Panc1 (cell line): Measurements from ENCODE around the gene ARCN1. TPM values are rescaled to one million over a fixed set of nuclear protein-coding genes. Genes with fewer than 3 reads are reported as not detected.

Source experiments
- ATAC-seq: fragments of 200-7000 bp; cut with Tn5 transposase; 2 replicates; pipeline ENCODE4 v1.9.1; 2020; ENCODE audit warnings: mild to moderate bottlenecking, moderate library complexity
- BruUV-seq: library from RNA; stranded (reverse); fragments of 400-500 nt; replicated peaks from 2 replicates; lab custom pipeline; 2021; lab: Mats Ljungman, UMichigan
- CTCF ChIA-PET: fragments of 300-600 bp; sonication (Branson Sonifier 250); formaldehyde crosslinking; loops from one replicate; lab custom pipeline; 2022; ENCODE audit warnings: antibody characterized with exemption; lab: Charles Lee
- POLR2A ChIA-PET: fragments of 300-600 bp; sonication (Branson Sonifier 250); formaldehyde crosslinking; loops from one replicate; lab custom pipeline; 2022; ENCODE audit warnings: antibody characterized with exemption; lab: Charles Lee
- DNase-seq: peaks from one replicate; pipeline ENCODE4 v3.0.0-alpha.2; 2010; ENCODE audit warnings: low read depth, low spot score
- H3K27ac ChIP-seq: 2 replicates; pipeline ENCODE4 v1.5.1; 2011; ENCODE audit warnings: mild to moderate bottlenecking, low read length, inconsistent platforms
- H3K27me3 ChIP-seq: fragments of 200-500 bp; sonication (Bioruptor generic); 2 replicates; pipeline ENCODE4 v1.6.0; 2014; ENCODE audit warnings: low read length, inconsistent platforms; ENCODE audit not compliant: control insufficient read depth, insufficient read depth
- H3K36me3 ChIP-seq: fragments of 200-500 bp; sonication (Bioruptor generic); 2 replicates; pipeline ENCODE4 v1.5.1; 2014; ENCODE audit warnings: inconsistent platforms, mild to moderate bottlenecking, low read length, moderate library complexity; ENCODE audit not compliant: control insufficient read depth, insufficient read depth
- H3K4me1 ChIP-seq: 2 replicates; pipeline ENCODE4 v1.5.1; 2011; ENCODE audit warnings: inconsistent platforms, mild to moderate bottlenecking, low read length, moderate library complexity; ENCODE audit not compliant: control insufficient read depth, insufficient read depth
- H3K4me3 ChIP-seq, 2 experiments: 2 replicates each; pipeline ENCODE4 v1.5.1; 2011 to 2012; ENCODE audit warnings: low read depth in 2 of 2, low read length in 2 of 2, mild to moderate bottlenecking in 2 of 2, inconsistent platforms in 1 of 2, moderate library complexity in 1 of 2
- H3K9me3 ChIP-seq: fragments of 200-500 bp; sonication (Bioruptor generic); 2 replicates; pipeline ENCODE4 v1.5.1; 2014; ENCODE audit warnings: low read depth, mild to moderate bottlenecking, inconsistent platforms, low read length, moderate library complexity; ENCODE audit not compliant: control insufficient read depth, insufficient read depth
- CTCF ChIP-seq: fragments of 450-650 bp; IDR thresholded peaks from 2 replicates; pipeline ENCODE4 v1.5.1; 2017; ENCODE audit warnings: mild to moderate bottlenecking
- POLR2AphosphoS5 ChIP-seq: IDR thresholded peaks from 2 replicates; pipeline ENCODE4 v1.6.1; 2012; ENCODE audit warnings: mild to moderate bottlenecking, low read depth, low read length, moderate library complexity
- REST ChIP-seq, 2 experiments: IDR thresholded peaks; 2 replicates each; pipeline ENCODE4 v1.6.1; 2011 to 2012; ENCODE audit warnings: low read depth in 2 of 2, control low read depth in 1 of 2, low read length in 1 of 2, mild to moderate bottlenecking in 1 of 2, moderate library complexity in 1 of 2; ENCODE audit not compliant: insufficient read depth in 1 of 2
- SIN3A ChIP-seq: IDR thresholded peaks from 2 replicates; pipeline ENCODE4 v1.6.1; 2012; ENCODE audit warnings: low read depth, mild to moderate bottlenecking, low read length, moderate library complexity, borderline replicate concordance; ENCODE audit not compliant: insufficient read depth
- TCF7L2 ChIP-seq: IDR thresholded peaks from 2 replicates; pipeline ENCODE4 v1.6.1; 2011; ENCODE audit warnings: mild to moderate bottlenecking, low read depth, low read length, inconsistent platforms
- in situ Hi-C: cut with HindIII; loops from 2 replicates; pipeline ENCODE4 v1.10.0; 2016; ENCODE audit warnings: low sequenced_read_pairs, low pct_unique_long_range_greater_than_20kb
- intact Hi-C: fragments of 100-400 bp; cut with micrococcal nuclease; formaldehyde crosslinking; loops from one replicate; pipeline ENCODE4 v1.10.0; 2022; ENCODE audit not compliant: unreplicated experiment
- total RNA-seq: library from RNA; stranded (reverse); gene quantifications from one replicate; pipeline ENCODE4 v1.2.1, GENCODE V29; 2021; ENCODE audit not compliant: unreplicated experiment

The ARCN1 gene
- total RNA-seq, 1 experiment from 2014 or later: 197 TPM

GRCh38 chr11:118528511-118528910 is 43.7 kb upstream of the ARCN1 start:
- intact Hi-C loops: no loop called here
- TF ChIP-seq SIN3A: no peak
- TF ChIP-seq CTCF: no peak
- no peak for TF ChIP-seq POLR2AphosphoS5
- TF ChIP-seq REST (IDR thresholded peaks at IDR 0.05; ENCODE audit: insufficient read depth in 1 of 2, low read depth in 2 of 2, low read length in 1 of 2): no peak
- TF ChIP-seq TCF7L2: no peak
- in situ Hi-C loops: loop anchor here (5.0 kb wide), 1 partner anchor 49 kb away; no protein-coding TSS in a partner anchor
- peaks cover 21% of the 10 kb centered on the region for H3K4me1 ChIP-seq
- no peak overlapping the region for H3K27ac ChIP-seq
- POLR2A ChIA-PET: no interaction called here
- CTCF ChIA-PET: no interaction called here
- no TSS peak for BruUV-seq
- ATAC-seq: no peak
- H3K9me3 ChIP-seq: no peaks in the 10 kb centered on the region
- no peak overlapping the region for H3K4me3 ChIP-seq
- DNase-seq: no peak
- peaks cover 7% of the 10 kb centered on the region; the same call in 1 of the 2 replicates for H3K36me3 ChIP-seq
- no peaks in the 10 kb centered on the region for H3K27me3 ChIP-seq

- no TSS peak for BruUV-seq
- H3K4me1 ChIP-seq: peaks cover 21% of the 10 kb centered on the region
- no peak for TF ChIP-seq CTCF
- TF ChIP-seq SIN3A: no peak
- no peak for TF ChIP-seq TCF7L2
- TF ChIP-seq REST (IDR thresholded peaks at IDR 0.05; ENCODE audit: insufficient read depth in 1 of 2, low read depth in 2 of 2, low read length in 1 of 2): no peak
- no peak for TF ChIP-seq POLR2AphosphoS5
- POLR2A ChIA-PET: no interaction called here
- in situ Hi-C loops: loop anchor here (5.0 kb wide), 1 partner anchor 48 kb away; no protein-coding TSS in a partner anchor
- intact Hi-C loops: loop anchor here (5.0 kb wide), 1 partner anchor 38 kb away; the partner anchor contains the start of gene IFT46
- H3K4me3 ChIP-seq: peak overlapping the region; percentile 62 to 67; a peak in 3 of 4 replicates
- no peak for DNase-seq
- peaks cover 4% of the 10 kb centered on the region; the same call in 1 of the 2 replicates for H3K36me3 ChIP-seq
- H3K9me3 ChIP-seq: no peaks in the 10 kb centered on the region
- CTCF ChIA-PET: interaction anchor here (1.0 kb wide), 1 partner anchor 35 kb away, joined by 4 read pairs; no protein-coding TSS in a partner anchor
- no peak for ATAC-seq
- H3K27ac ChIP-seq: 0 out of 2 replicates have a peak overlapping the region, but pooled peaks have one; percentile 5
- H3K27me3 ChIP-seq: no peaks in the 10 kb centered on the region
These were observed 42.5 kb upstream of the ARCN1 start for GRCh38 chr11:118529584-118530175.
